HG02759 (cell line): ENCODE results near the gene DAG1.

Source experiments
- ATAC-seq: cut with Tn5 transposase; IDR thresholded peaks from one replicate; pipeline ENCODE4 v1.9.1; 2021; ENCODE audit warnings: mild to moderate bottlenecking, moderate library complexity; ENCODE audit not compliant: unreplicated experiment

DAG1 gene

DNA sequence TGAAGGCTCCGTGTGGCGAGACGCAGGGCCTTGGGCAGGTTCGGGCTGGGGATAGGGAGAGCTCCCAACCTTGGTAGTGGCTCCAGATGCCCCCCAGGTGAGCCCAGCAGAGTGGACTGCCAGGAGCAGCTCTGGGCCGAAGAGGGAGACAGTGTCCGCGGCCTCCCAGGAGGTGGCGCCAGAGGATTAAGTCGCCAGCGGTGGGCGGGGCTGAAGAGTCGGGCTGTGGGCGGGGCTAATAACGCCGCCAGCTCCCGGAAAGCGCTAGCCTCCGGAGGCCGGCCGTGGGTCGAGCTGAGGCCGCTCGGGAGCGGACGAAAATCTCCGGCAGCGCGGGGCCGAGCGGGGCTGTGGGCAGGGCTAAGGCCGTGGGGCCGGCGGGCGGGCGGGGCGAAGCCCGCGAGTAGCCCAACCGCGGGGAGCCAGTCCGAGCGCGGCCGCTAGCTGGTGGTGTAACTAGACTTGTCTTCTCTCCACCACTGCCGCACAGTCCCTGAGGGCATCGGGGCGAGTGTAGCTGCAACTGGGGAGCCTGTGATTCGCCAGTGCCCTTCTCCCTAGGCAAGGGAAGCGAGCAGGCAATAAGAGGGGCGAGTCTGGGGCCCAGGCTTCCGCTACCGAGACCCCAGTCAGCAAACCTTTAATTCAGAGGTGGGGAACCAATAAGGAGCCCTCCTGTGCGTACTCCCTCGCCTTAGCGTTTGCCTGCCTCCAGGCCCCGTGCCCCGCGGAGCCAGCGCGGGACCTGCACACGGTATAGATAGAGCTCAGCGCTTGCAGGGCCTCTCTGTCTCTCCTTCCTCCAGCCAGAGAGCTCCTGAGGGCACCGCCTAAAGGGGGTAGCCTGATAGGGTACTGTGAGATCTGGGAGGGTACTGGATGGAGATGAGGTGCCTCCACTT lies 69.8 kb downstream of the DAG1 start:
- ATAC-seq = peak; percentile 95

DNA sequence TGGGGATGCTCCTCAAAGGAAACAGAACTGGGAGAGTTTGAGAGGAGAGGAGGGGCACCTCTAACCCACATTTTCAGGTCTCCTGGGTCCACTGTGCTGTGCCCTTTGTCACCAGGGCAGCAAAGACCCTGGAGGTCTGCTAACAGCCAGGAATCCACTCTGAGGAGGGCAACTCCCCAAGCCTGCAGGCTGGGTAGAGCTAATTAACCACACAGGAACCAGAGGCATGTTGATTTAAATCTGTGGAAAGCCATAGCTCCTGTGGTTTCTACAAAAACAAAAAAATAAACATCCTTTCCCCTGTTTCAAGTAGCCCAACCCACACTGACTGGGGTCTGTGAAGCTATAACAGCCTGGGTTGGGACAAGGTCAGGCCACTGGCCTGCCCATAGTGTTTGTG lies 82.0 kb downstream of the DAG1 start:
- ATAC-seq = no peak

DNA sequence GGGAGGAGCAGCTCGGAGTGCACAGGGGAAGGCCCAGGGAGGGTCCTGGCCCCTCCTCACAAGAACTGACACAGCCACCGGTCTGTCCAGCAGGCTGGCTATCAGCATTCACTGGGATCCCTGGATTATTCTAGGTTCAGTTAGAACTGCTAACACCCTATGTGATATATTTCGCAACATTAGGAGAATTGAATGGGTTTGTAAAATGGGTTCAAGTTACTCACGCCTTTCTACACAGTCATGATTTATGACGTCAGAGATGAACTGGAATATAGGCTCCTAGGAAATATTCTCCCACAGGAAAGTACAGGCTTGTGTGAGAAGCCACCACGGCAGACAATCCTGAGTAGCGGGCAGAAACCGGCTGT lies 83.2 kb downstream of the DAG1 start:
- no peak for ATAC-seq

DNA sequence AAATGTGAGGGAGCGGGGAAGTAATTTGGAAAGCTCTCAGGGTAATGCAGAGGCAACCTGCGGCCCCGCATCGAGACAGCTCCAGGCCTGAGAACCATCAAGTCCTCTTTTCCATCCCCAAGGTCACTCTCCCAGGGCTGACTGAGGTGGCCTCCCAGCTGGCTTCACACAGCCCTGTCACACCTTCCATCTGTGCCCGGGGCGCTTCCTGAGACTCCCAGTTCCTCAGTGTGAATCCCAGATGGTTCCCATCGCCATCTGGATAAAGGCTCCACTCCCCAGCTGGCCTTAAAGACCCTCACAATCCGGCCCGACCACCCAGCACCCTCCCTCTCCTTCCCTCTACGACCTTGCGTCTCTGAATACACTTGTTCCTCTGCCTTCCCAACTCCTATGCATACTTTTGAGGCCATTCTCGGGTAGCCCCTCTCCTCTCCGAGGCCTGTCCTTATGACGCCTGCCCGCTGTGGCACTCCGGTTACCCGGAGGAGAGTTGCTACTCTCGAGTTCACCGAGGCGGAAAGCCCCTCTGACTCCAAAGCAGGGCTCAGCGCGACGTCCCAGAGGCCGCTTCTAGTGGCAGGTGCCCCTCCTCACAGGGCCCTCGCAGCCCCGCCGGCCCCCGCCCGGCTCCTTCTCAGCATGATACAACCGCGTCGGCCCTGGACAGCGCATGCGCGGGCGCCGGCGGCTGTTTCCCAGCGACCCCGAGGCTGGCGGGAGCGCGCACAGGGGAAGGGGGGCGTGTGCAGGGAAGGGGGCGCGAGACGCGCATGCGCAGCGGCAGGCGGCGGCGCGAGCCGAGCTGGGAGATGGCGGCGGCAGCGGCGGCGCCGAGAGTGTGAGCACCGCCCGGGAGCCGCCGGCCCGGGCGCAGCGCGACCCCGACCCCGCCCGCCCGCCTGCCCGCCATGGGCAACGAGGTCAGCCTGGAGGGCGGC lies 83.9 kb downstream of the DAG1 start, which contains the start of gene BSN:
Gene BSN (plus strand): TSS at position 786 of the 941 bp plus-strand sequence. CDS start 126 bp downstream, at position 912.
- ATAC-seq = peak; percentile 89

DNA sequence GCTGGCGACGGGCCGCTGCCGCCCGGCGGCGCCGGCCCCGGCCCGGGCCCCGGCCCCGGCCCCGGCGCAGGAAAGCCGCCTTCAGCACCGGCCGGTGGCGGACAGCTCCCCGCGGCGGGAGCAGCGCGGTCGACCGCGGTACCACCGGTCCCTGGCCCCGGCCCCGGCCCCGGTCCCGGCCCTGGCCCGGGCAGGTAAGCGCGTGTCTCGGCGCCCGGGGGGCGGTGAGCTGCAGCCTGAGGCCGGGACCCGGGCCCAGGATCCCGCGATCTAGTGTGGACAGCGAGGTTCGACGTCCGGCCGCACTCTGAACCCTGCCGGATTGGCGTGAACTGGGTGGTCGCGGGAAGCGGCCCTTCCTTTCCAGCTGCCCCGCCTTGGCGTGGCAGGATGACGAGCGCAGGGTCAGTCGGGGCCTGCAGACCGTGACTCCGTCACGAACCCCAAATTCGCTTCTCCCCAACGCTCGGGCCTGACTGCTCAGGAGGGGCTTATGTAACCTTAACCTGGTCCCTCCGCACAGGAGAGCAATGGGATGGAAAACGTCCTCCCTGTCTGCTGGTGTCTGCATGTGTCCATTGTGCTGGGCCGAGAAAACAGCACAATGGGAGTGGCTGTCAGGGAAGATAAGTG lies 84.7 kb downstream of the DAG1 start:
- ATAC-seq = peak; percentile 60

DNA sequence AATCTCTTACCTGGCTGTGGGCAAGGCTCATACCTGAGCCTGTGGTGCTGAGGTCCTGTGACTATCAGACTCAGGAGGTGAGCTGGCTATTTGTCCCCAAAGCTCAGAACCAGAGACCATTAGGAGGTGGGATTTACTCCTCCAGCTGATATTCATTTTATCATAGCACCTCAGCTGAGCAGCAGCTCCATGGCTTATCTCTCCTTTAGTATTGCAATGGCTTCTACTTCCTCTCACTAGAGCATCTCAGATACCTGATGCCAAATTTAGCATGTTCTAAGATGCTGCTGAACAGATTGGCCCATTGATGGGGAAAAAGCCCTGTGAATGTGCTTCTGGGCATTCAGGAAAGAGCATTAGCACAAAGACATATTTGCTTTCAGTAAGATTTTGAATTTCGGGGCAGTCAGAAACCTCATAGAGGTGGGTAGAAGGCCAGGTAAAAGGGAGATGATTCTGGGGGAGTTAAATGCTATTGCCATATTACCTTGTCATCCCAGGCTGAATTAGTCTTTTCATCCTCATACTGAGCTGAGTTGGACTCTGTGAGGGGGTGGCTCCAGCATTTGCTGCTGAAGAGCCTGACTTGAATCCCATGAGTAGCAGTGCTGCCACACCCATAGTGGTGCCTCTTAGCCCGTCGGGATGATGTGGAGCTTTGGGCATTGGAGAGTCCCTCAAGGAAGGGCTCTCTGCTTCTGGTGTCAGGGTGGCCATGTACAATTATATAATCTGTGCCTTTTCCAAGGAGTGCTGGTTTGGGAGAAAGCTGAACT lies 86.6 kb downstream of the DAG1 start:
- no peak for ATAC-seq

DNA sequence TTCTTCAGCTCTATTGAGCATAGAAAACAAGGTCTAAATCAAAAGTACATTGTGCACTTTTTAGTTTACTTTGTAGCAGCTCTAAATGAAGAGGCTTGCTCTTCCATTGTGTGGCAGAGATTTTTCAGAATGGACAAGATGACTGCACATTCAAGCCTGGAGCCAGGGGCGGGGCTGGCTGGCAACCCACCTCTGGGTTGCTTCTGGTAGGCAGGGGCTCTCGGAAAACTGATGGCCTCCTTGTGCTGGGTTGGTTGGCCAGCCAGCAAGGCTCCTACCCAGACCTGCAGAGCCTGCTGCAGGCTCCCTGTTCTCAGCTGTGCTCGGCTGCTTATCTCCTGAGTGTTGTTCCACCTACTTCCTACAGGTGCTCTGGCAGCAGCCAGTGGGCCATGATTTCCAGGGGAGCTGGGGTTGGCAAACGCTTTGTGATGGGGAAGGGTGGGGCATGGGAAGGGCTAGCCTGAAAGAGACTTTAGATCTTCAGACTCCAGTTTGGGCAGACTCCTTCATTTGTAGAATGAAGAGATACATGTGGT lies 93.0 kb downstream of the DAG1 start:
- ATAC-seq = no peak

DNA sequence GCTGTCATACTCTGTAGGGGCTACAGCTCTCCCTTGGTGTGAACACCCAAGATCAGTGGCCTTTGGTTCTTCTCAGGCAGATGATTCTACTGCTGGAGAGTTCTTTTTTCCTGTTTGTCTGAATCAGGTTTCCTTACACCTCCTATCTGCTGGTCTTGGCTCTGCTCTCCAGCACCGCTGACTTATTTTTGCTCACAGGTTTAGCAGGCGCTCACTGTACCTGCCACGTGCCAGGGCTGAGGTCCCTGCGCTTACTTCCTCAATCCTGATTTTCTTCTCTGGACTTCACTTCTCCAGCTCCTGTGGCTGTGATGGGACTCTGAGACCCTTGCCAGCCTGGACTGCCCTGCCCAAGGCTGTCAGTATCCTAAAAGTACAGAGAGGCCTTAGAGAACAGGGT lies 93.7 kb downstream of the DAG1 start:
- ATAC-seq = no peak

DNA sequence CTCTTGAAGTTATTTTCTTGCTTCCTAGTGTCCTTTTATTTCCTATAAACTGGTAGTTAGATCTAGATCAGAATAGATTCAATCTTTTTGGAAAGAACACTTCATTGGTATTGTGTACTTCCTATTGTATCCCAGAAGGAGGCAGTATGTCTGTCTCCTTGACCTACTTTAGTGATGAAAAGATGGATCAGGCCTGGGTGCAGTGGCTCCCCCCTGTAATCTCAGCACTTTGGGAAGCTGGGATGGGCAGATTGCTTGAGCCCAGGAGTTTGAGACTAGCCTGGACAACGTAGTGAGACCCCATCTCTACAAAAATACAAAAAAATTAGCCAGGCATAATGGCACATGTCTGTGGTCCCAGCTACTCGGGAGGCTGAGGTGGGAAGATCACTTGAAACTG lies 96.2 kb downstream of the DAG1 start:
- no peak for ATAC-seq

DNA sequence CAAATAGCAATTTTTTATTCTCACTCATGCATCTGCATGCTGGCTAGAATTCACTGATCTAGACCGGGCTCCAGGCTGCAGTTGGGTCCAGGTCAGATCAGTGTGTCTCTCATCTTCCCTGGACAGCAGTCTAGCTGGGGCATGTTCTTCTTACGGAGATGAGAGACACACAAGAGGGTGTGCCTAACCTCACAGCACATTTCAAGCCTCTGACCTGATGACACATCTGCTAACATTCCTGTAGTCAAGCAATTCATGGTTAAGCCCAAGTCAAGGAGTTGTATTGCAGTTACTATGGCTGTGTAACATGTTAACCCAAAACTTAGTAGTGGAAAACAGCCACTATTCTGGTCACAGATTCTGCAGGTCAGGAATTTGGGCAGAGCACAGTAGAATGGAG lies 97.3 kb downstream of the DAG1 start:
- no peak for ATAC-seq

DNA sequence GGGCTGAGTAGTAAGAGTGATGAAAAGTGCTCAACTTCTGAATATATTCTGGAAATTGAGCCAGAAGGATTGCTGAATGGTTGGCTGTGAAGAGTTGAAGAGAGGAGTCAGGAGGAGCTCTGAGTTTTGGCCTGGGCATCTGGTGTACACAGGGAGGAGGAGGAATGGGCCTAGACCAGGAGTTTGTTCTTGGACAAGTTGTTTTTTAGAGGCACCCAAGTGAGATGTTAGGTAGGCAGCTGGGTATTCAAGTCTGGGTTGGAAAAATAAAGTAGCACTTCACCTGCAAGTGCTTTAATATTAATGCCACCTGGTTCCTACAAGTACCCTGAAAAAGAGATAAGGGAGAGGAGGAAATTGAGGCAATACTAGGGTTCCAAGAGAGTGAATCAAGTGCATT lies 98.9 kb downstream of the DAG1 start:
- ATAC-seq = no peak

DNA sequence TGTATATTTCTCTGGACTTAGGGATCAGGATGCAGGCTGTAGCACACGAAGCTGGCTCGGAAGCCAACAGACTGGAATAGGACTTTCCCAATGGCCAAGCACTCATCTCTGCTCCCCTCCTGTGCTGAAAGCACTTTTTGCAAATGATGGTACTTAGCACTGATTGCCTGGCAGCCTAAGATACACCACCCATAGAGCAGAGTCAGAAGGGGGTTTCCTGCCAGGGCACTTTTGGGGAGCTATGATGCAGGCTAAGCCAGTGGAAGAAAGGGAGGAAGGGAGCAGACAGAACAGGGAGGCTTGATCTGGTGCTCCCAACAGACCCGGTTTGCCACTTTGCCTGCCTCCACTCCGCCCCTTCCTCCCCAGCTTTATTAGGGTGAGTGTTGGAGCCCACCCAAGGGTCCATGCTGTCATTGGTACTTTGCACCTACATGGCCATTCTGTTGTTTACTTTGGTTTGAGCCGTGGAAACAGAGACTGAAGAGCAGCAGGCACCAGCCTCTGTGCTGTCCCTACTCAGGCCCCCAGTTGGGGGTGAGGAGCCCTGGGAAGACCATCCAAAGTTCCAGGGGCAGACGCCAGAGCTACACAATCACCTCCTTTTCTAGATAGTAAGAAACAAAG lies 100.1 kb downstream of the DAG1 start:
- ATAC-seq = no peak

DNA sequence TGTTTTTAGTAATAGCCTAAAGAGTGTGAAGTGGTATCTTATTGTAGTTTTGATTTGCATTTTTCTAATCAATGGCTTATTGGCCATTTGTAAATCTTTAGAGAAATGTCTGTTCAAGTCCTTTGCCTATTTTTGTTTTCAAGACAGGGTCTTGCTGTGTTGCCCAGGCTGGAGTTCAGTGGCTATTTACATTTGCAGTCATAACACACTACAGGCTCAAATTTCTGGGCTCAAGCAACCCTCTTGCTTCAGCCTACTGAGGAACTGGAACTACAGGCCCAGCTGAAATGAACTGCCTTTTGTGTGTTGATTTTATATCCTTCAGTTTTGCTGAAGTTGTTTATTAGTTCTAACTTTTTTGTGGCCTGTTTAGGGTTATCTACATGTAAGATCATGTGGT lies 112.1 kb downstream of the DAG1 start:
- ATAC-seq = no peak
